ENCODE data around the gene SPRED1. TPM values are rescaled to one million over a fixed set of nuclear protein-coding genes. Genes with fewer than 3 reads are reported as not detected.
A peak's percentile ranks its signal among the peaks of the same experiment; 100 is the strongest.

Gene SPRED1
- 77.4 TPM for total RNA-seq

DNA sequence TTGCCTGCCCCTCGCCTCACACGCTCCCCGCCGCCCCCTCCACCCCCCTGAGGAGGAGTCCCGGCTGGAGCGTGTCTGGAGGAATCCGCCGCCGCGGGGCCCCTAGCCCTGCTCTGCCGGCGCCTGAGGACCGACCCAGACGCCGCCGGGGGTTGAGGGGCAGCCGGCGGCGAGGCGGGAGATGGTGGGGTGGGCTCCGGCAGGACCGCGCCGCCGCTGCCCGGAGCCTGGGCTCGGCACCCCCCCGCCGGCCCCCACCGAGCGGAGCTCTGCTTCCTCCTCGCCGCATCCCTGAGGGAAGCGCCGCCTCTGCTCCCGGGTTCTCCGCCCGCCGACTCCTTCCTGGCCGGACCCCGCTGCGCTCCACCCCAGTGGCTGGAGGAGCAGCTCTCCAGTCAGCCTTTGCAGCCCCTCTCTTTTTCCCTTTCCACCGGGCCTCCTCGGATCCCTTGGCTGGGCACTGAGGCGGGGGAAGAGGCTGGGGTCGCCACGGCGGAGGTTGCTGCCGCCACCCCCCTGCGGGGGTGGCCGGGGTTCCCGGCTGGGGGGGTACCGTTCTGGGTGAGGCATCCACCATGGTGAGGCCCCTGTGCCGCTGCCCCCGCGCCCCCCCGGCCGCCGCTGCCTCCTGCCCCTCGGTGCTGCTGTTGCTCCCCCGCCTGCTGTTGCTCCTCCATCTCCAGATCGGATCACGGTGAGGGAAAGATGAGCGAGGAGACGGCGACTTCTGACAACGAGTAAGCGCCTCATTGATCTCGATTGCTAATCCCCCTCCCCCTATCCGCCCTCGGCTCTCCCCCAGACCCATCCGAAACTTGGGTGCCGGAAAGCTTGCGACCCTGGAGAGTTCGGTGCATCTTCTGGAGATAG lies at the start of gene SPRED1:
Gene SPRED1 (plus strand): TSS at position 356 of the 870 bp plus-strand sequence. CDS start 350 bp downstream, at position 706.
- DNase-seq: peak; percentile 60

DNA sequence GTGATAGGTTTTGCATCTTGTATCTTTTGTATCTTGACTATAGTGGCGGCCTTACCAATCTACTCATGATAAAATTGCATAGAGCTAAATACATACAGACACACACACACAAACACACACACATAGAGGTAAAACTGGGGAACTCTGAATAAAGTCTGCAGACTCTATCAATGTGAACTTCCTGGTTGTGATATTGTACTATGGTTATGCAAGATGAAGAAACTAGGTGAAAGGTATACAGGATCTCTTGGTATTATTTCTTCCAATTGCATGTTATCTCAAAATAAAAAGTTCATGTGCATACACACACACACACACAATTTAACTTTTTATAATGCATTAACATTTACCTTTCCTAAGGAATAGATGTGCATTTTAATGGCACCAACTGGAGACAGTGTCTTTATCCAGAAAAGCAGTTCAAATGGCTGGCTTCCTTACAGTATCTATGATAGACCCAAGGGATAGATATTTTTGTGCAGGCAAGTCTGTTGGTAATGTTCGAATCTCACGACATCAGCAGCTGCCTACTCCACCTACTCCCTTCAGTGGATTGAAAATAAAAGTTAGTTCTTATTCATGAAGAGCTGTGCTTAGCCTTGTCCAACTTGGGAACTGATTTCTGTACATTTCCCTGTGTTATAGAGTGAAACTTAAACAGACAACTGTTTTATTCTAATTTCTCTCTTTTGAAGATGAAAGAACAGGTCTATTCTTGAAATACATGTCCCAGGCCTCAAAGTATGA lies 46.9 kb upstream of the SPRED1 start:
- no peak for DNase-seq

GRCh38 chr15:38207621-38208020 lies 45.0 kb upstream of the SPRED1 start:
- DNase-seq: no peak

DNA sequence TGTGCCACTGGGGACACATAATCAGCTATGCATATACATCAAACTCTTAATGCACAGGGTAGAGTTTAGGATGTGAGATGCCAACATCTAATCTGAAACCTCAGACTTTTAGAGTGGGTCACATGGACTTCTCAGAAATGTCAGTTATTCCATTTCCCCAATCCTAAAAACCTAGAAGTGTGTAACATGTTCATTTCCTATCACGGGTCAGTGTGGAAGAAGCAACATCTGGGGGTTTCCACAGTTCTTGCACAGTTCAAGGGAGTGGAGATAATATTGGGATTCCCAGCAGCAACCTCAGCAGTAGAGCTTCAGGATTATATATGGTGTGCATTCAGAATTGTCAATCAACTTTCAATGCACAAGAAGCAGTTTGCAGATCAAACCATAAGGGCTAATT lies 44.4 kb upstream of the SPRED1 start:
- no peak for DNase-seq

GRCh38 chr15:38208779-38209178 lies 43.9 kb upstream of the SPRED1 start:
- no peak for DNase-seq

DNA sequence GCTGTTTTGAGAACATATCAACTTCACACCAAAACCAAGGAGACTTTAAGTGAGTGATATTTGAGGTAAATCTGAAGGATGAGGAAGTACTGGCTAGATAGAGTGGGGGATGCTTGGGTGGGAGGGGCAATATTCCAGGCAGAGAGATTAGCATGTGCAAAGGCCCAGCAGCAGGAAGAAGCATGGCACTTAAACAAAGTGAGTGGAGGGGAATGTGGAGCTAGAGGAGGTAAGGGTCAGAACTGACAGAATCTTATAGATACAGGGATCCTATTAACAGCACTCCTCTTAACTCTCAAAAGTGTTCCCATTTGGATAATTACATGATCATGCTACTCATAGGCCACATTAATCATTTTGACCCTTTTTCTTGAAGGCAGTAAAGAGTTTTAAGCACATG lies 41.4 kb upstream of the SPRED1 start:
- DNase-seq: no peak

GRCh38 chr15:38211811-38212210 lies 40.8 kb upstream of the SPRED1 start:
- no peak for DNase-seq

DNA sequence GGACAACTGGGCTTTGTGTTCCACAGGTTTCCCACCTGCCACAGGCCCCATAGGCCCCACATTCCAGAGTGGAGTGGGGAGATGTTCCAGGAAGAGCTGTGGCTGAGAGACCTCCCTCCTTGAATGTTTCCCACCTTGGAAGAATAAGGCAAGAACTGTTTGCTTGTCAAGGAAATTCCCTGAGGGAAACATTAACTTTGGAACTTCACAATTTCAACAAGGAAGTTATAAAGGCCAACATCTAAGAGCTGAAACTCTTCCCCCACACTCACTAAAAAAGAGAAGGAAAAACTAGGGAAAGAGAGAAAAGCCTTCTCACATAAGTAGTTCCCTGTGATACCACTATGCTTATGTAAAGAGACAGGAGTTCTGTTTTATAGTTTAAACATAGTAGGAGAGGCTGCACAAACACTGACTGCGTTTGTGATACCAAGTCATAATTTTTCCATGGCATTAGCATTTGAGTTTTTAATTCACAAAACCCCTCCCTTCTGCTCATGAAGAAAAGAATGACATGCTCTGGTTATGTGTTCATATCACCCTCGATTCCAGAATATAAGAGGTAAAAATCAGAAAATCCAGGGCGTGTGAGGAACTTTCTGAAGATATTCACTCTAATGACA lies 39.8 kb upstream of the SPRED1 start:
- no peak for DNase-seq

GRCh38 chr15:38213356-38213755 lies 39.3 kb upstream of the SPRED1 start:
- DNase-seq: no peak

DNA sequence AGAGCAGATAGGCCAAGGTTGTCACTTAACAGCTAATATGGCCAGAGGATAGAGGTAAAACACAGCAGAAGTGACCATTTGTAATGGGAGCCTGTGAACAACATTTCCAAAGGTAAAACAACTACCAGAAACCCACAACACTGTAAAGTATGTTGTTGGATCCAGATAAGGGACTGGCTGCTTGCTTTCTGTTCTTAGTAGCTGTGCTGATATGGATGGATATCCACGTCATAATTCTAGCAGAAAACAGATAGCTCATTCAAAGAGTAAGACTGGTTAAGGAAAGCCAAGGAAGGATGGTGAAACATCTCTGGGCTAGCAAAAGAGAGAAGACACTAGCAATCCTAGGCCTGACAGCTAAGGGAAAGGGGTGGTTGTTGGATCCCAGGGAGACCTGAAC lies 36.9 kb upstream of the SPRED1 start:
- DNase-seq: no peak

- no peak for DNase-seq
These were observed 35.9 kb upstream of the SPRED1 start for GRCh38 chr15:38216763-38217162.

DNA sequence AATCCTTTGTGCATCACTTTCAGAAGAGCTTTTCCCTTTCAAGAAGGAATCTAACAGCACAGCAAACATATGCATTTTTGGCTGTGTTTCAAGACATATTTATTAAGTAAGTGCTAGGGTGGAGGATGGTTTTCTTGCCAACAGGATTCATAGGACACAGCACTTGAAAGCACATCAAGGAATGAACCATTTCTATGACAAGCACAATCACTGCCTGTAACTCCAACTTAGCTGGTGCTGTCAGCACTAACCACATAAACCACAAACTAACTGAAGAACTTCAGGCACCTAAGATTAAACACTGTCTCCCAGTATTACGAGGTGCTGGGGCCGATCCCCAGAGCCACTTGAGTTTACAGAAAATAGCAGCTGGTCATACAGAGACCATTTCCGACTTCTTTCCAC lies 35.4 kb upstream of the SPRED1 start:
- no peak for DNase-seq

GRCh38 chr15:38217788-38218609 lies 34.6 kb upstream of the SPRED1 start:
- DNase-seq: no peak

DNA sequence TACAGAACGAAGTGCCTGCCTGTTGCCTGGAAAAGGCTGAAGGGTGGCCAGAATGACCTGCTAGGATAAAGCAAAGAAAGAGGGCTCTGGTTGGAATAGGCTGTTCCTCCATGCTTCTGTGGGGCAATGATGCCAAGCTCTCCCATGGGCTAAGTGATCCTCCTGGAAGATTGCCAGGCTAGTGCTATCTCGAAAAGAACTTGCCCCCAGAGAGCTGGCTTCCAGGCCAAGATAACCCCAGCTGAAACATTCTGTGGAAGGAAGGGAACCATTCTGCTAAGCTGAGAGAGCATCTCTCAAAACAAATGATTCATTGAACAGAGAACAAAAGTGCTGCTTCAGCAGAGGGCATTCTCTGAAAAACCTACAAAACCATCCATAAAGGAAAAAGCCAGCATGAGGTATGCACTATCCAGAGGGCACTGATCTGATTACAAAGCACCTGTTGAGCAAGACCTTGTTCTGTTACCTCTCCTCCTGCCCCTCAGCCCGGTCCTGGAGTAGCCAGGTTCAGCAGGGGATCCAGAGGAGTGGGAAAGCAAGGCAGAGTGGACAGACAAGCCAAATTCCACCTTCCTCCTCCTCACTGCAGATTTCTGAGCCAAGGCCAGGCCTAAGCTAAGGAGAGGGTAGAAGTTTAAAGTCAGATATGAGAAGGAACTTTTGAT lies 31.9 kb upstream of the SPRED1 start:
- DNase-seq: peak; percentile 1

GRCh38 chr15:38224486-38224885 lies 28.1 kb upstream of the SPRED1 start:
- no peak for DNase-seq

GRCh38 chr15:38225381-38225780 lies 27.3 kb upstream of the SPRED1 start:
- DNase-seq: no peak

DNA sequence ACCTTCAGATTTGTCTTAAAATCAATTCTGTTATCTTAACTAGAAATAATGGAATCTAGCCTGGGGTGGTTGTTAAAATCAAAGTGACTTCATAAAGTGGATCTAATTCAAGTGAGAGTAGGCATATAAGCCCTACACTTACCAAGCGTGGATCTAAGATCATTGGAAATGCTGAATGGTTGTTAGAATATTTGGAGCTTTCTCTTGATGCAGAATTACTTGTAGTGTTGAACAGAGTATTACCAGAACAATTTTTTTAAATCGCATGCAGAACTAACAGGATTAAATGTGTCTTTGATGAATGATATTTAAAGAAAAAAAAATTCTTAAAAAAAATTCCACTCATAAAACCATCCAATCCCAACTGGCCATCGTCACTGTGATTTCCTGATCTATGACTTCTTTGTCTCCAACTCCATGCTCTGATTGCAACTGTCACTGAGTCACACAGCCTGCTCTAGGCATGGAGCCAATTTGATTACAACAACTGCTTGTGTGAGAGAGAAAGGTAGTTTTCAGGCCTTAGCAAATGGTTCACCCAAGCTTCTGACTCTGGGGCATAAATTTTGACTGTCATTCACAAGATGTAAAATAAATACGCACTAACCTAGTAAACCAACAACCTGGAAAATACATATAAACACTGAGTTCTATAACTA lies 25.9 kb upstream of the SPRED1 start:
- peak; percentile 51 for DNase-seq

DNA sequence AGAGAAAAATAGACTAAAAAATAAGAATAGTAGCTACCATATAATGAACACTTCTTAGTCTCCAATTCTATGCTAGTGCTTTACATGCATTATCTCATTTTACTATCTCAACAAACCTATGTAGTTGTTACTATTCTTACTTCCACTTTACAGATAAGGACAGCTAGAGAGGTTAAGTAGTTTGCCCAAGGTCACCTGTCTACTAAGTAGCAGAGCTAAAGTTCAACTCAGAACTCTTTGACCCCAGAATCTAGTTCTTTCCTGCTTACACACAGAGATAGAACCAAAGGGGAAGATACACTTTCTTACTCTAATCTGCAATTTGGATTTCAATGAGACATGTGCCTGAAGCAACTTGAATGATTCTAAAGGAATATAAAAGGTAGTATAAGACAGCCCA lies 24.7 kb upstream of the SPRED1 start:
- no peak for DNase-seq

GRCh38 chr15:38228618-38229017 lies 24.0 kb upstream of the SPRED1 start:
- no peak for DNase-seq

GRCh38 chr15:38229705-38230310 lies 22.8 kb upstream of the SPRED1 start:
- no peak for DNase-seq

DNA sequence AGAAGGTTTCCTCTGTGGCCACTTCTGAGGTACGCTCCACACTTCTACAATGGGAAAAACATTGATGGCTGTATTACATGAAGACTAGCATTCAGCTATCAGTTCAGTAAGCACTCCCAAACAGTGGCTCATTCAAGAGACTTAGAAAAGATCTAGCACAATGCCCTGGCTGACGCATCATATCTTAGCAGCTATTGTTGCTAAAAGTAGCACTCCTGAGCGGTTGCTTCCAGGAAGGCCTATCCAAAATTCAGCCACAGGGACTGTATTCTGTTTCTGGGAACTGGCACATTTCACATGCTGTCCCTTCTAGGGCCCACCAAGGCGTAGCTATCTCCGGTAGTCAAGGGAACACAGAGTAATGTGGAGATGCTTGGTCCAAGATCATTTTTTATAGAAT lies 21.2 kb upstream of the SPRED1 start:
- peak; percentile 12 for DNase-seq

Data from occipital lobe (tissue), 2 donors.